GM23338 (cell line): ENCODE measurements around the gene MRLN. TPM values are rescaled to one million over a fixed set of nuclear protein-coding genes. Genes with fewer than 3 reads are reported as not detected.

Experiments used
- ATAC-seq: fragments of 200-7000 bp; cut with Tn5 transposase; 3 replicates; pipeline ENCODE4 v1.9.1; 2020
- DNase-seq: peaks from one replicate; pipeline ENCODE4 v3.0.0-alpha.2; 2015; ENCODE audit warnings: low spot score
- H2AFZ ChIP-seq: fragments of 200-600 bp; sonication (generic); 2 replicates; pipeline ENCODE4 v1.8.0; 2016; ENCODE audit warnings: antibody characterized with exemption, mild to moderate bottlenecking, moderate library complexity
- H3F3A ChIP-seq: fragments of 200-600 bp; sonication (generic); replicated peaks from 2 replicates; pipeline ENCODE4 v1.8.0; 2017; ENCODE audit warnings: antibody characterized with exemption, mixed run types, low read depth
- H3K27ac ChIP-seq: fragments of 200-600 bp; sonication (generic); 2 replicates; pipeline ENCODE4 v1.6.1; 2016; ENCODE audit warnings: low read depth
- H3K27me3 ChIP-seq: fragments of 200-600 bp; sonication (generic); 2 replicates; pipeline ENCODE4 v1.8.0; 2016; ENCODE audit warnings: mild to moderate bottlenecking, mixed run types, moderate library complexity; ENCODE audit not compliant: insufficient read depth
- H3K36me3 ChIP-seq: fragments of 200-600 bp; sonication (generic); 2 replicates; pipeline ENCODE4 v1.8.0; 2016; ENCODE audit warnings: mild to moderate bottlenecking; ENCODE audit not compliant: insufficient read depth
- H3K4me1 ChIP-seq: fragments of 200-600 bp; sonication (generic); 2 replicates; pipeline ENCODE4 v1.8.0; 2016; ENCODE audit warnings: mild to moderate bottlenecking, moderate library complexity; ENCODE audit not compliant: insufficient read depth
- H3K4me2 ChIP-seq: fragments of 200-600 bp; sonication (generic); 2 replicates; pipeline ENCODE4 v1.7.1; 2017; ENCODE audit warnings: mixed run types
- H3K4me3 ChIP-seq: fragments of 200-600 bp; sonication (generic); 2 replicates; pipeline ENCODE4 v1.6.1; 2016; ENCODE audit warnings: mixed run types
- H3K79me2 ChIP-seq: fragments of 200-600 bp; sonication (generic); replicated peaks from 2 replicates; pipeline ENCODE4 v1.8.0; 2017; ENCODE audit warnings: mild to moderate bottlenecking; ENCODE audit not compliant: insufficient read depth
- H3K9me2 ChIP-seq: fragments of 200-600 bp; sonication (generic); 2 replicates; pipeline ENCODE4 v1.8.0; 2017; ENCODE audit not compliant: insufficient read depth
- H4K20me1 ChIP-seq: fragments of 200-600 bp; sonication (generic); replicated peaks from 2 replicates; pipeline ENCODE4 v1.8.0; 2017; ENCODE audit warnings: mild to moderate bottlenecking; ENCODE audit not compliant: insufficient read depth
- H3K27ac Mint-ChIP-seq: 2 replicates; pipeline ENCODE4 v1.8.0; 2020; ENCODE audit warnings: inconsistent platforms, mild to moderate bottlenecking, moderate library complexity, mixed read lengths
- H3K27me3 Mint-ChIP-seq: 3 replicates; pipeline ENCODE4 v1.8.0; 2022; ENCODE audit warnings: low read depth, mild to moderate bottlenecking, moderate library complexity, mixed read lengths, inconsistent platforms; ENCODE audit not compliant: insufficient read depth, poor library complexity
- H3K36me3 Mint-ChIP-seq: 3 replicates; pipeline ENCODE4 v1.8.0; 2021; ENCODE audit warnings: low read depth, mild to moderate bottlenecking, inconsistent platforms, moderate library complexity, mixed read lengths
- H3K4me1 Mint-ChIP-seq: 3 replicates; pipeline ENCODE4 v1.8.0; 2020; ENCODE audit warnings: mild to moderate bottlenecking, inconsistent platforms, mixed read lengths
- H3K4me3 Mint-ChIP-seq: 3 replicates; pipeline ENCODE4 v1.8.0; 2021; ENCODE audit warnings: moderate library complexity, mild to moderate bottlenecking, inconsistent platforms, mixed read lengths
- H3K9me3 Mint-ChIP-seq: 3 replicates; pipeline ENCODE4 v1.8.0; 2020; ENCODE audit warnings: moderate library complexity, mild to moderate bottlenecking, inconsistent platforms, mixed read lengths
- EZH2 ChIP-seq: fragments of 200-600 bp; sonication (generic); IDR thresholded peaks from one replicate; pipeline ENCODE4 v1.8.0; 2017; ENCODE audit warnings: antibody characterized with exemption, mild to moderate bottlenecking, low read depth; ENCODE audit not compliant: unreplicated experiment
- EZH2phosphoT487 ChIP-seq: fragments of 200-600 bp; sonication (generic); IDR thresholded peaks from one replicate; pipeline ENCODE4 v1.8.1; 2018; ENCODE audit warnings: antibody characterized with exemption; ENCODE audit not compliant: unreplicated experiment
- JUNB ChIP-seq: IDR thresholded peaks from one replicate; pipeline ENCODE4 v1.6.1; 2016; ENCODE audit warnings: antibody characterized with exemption; ENCODE audit not compliant: unreplicated experiment
- NANOG ChIP-seq: IDR thresholded peaks from 2 replicates; pipeline ENCODE4 v1.6.1; 2016; ENCODE audit warnings: antibody characterized with exemption, borderline replicate concordance
- POLR2AphosphoS5 ChIP-seq: IDR thresholded peaks from 2 replicates; pipeline ENCODE4 v1.6.1; 2016; ENCODE audit warnings: antibody characterized with exemption, low read depth
- STAT1 ChIP-seq: IDR thresholded peaks from one replicate; pipeline ENCODE4 v1.6.1; 2016; ENCODE audit warnings: antibody characterized with exemption; ENCODE audit not compliant: unreplicated experiment
- ZNF114 ChIP-seq: fragments of 250-450 bp; sonication (Bioruptor Pico); IDR thresholded peaks from 2 replicates; pipeline ENCODE4 v1.5.0; 2020; ENCODE audit warnings: mild to moderate bottlenecking, moderate library complexity
- ZNF331 ChIP-seq: fragments of 250-450 bp; sonication (Bioruptor Pico); IDR thresholded peaks from 2 replicates; pipeline ENCODE4 v1.5.0; 2020; ENCODE audit warnings: low read depth, mild to moderate bottlenecking, moderate library complexity
- polyA plus RNA-seq: library from polyadenylated mRNA; unstranded; fragments of >200 nt; fragmentation: Nextera tagmentation; extraction: Ambion mirVana; gene quantifications from 2 replicates; pipeline ENCODE4 v1.2.1, GENCODE V29; 2016
- total RNA-seq: library from RNA; depleted of rRNA; stranded (reverse); fragments of >200 nt; shearing (Covaris generic); gene quantifications from 2 replicates; pipeline ENCODE4 v1.2.3, GENCODE V29; 2014
- TF ChIP-seq, protein P1 (sequence below), 2 experiments: fragments of 200-600 bp in 1 of 2; sonication (generic) in 1 of 2; conservative IDR thresholded peaks; 2 replicates each; pipeline versions ENCODE4 v1.5.1 to v1.6.1; 2016 to 2017; ENCODE audit warnings: antibody characterized with exemption in 2 of 2, low read depth in 2 of 2, mild to moderate bottlenecking in 2 of 2, moderate library complexity in 1 of 2
- TF ChIP-seq, protein P2 (sequence below): fragments of 250-450 bp; sonication (Bioruptor Pico); IDR thresholded peaks from 2 replicates; pipeline ENCODE4 v1.5.0; 2020; ENCODE audit warnings: mild to moderate bottlenecking, moderate library complexity
- TF ChIP-seq, protein P3 (sequence below): IDR thresholded peaks from 2 replicates; pipeline ENCODE4 v1.6.1; 2016; ENCODE audit warnings: antibody characterized with exemption

MRLN gene
- total and polyA plus RNA-seq, 2 experiments from 2014 or later: not detected

DNA sequence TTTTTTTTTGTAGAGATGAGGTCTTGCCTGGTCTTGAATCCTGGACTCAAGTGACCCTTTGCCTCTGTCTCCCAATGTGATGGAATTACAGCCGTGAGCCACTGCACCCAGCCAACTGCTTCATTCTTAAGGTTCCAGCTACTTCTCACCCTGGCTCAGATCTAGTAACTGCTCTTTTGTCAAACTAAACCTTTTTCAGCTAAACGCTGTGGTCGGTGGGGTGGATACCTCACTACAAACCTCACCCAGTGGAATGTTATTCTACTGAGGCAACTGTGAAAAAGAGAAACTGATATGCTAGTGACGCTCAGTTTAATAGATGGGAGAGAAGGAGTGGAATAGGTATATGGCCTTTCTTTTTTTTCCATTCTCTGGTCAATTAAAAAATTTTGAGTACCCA lies 1.7 kb upstream of the MRLN start (continued):
- TF ChIP-seq, protein P1, sequence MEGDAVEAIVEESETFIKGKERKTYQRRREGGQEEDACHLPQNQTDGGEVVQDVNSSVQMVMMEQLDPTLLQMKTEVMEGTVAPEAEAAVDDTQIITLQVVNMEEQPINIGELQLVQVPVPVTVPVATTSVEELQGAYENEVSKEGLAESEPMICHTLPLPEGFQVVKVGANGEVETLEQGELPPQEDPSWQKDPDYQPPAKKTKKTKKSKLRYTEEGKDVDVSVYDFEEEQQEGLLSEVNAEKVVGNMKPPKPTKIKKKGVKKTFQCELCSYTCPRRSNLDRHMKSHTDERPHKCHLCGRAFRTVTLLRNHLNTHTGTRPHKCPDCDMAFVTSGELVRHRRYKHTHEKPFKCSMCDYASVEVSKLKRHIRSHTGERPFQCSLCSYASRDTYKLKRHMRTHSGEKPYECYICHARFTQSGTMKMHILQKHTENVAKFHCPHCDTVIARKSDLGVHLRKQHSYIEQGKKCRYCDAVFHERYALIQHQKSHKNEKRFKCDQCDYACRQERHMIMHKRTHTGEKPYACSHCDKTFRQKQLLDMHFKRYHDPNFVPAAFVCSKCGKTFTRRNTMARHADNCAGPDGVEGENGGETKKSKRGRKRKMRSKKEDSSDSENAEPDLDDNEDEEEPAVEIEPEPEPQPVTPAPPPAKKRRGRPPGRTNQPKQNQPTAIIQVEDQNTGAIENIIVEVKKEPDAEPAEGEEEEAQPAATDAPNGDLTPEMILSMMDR (conservative IDR thresholded peaks at IDR 0.05; ENCODE audit: low read depth in 2 of 2): no peak
- no peak for TF ChIP-seq NANOG

DNA sequence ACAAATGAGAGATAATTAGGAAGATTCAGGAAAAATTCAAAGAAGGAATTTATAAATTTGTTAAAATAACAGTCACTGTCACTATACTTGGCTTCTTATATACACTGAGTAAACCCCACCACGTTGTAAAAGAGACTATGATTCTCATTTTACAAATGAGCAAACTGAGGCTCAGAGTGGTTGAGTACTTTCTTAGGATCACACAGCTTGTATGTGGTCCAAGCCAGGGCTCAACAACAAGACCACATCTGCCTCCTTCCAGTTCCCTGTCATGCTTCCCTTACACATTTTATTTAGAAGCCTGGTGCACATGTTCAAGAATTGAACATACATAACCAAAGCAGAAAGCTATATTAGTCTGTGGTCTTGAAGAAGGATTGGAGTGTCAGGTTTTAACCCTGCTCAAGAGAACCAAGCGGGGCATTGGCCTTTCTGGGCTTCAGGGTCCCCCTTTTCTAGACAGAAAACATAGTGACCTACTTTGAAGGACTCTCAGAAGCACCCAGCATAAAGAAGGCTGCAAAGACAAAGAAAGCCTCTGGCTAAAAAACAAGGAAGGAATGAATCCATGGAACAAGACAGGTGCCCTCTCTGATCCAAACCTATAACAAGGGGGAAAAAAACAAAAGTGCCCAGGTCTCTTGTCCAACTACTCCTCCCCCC lies 846 bp downstream of the MRLN start:
- Histone ChIP-seq H3K27me3 (no peaks in the 10 kb centered on the region), H3K79me2 (no peaks in the 10 kb centered on the region), H3K4me2 (no peak overlapping the region), H3K4me3 (no peak overlapping the region), H3F3A (no peaks in the 10 kb centered on the region), H3K4me1 (0 out of 2 replicates have a peak, but pooled peaks cover 3% of the 10 kb centered on the region), H3K9me2 (no peaks in the 10 kb centered on the region), H3K27ac (no peak overlapping the region), H3K36me3 (no peaks in the 10 kb centered on the region), H4K20me1 (no peaks in the 10 kb centered on the region), H2AFZ (no peak overlapping the region)
- no peak overlapping the region for H3K27ac Mint-ChIP-seq
- no peaks in the 10 kb centered on the region for H3K36me3 Mint-ChIP-seq
- ATAC-seq (no peak), DNase-seq (no peak)
- no peaks in the 10 kb centered on the region for H3K9me3 Mint-ChIP-seq
- H3K27me3 Mint-ChIP-seq: peaks cover 7% of the 10 kb centered on the region
- no peak overlapping the region for H3K4me3 Mint-ChIP-seq
- H3K4me1 Mint-ChIP-seq: peaks cover 3% of the 10 kb centered on the region; the same call in 2 of the 3 replicates
- TF ChIP-seq STAT1: no peak
- TF ChIP-seq, protein P2, sequence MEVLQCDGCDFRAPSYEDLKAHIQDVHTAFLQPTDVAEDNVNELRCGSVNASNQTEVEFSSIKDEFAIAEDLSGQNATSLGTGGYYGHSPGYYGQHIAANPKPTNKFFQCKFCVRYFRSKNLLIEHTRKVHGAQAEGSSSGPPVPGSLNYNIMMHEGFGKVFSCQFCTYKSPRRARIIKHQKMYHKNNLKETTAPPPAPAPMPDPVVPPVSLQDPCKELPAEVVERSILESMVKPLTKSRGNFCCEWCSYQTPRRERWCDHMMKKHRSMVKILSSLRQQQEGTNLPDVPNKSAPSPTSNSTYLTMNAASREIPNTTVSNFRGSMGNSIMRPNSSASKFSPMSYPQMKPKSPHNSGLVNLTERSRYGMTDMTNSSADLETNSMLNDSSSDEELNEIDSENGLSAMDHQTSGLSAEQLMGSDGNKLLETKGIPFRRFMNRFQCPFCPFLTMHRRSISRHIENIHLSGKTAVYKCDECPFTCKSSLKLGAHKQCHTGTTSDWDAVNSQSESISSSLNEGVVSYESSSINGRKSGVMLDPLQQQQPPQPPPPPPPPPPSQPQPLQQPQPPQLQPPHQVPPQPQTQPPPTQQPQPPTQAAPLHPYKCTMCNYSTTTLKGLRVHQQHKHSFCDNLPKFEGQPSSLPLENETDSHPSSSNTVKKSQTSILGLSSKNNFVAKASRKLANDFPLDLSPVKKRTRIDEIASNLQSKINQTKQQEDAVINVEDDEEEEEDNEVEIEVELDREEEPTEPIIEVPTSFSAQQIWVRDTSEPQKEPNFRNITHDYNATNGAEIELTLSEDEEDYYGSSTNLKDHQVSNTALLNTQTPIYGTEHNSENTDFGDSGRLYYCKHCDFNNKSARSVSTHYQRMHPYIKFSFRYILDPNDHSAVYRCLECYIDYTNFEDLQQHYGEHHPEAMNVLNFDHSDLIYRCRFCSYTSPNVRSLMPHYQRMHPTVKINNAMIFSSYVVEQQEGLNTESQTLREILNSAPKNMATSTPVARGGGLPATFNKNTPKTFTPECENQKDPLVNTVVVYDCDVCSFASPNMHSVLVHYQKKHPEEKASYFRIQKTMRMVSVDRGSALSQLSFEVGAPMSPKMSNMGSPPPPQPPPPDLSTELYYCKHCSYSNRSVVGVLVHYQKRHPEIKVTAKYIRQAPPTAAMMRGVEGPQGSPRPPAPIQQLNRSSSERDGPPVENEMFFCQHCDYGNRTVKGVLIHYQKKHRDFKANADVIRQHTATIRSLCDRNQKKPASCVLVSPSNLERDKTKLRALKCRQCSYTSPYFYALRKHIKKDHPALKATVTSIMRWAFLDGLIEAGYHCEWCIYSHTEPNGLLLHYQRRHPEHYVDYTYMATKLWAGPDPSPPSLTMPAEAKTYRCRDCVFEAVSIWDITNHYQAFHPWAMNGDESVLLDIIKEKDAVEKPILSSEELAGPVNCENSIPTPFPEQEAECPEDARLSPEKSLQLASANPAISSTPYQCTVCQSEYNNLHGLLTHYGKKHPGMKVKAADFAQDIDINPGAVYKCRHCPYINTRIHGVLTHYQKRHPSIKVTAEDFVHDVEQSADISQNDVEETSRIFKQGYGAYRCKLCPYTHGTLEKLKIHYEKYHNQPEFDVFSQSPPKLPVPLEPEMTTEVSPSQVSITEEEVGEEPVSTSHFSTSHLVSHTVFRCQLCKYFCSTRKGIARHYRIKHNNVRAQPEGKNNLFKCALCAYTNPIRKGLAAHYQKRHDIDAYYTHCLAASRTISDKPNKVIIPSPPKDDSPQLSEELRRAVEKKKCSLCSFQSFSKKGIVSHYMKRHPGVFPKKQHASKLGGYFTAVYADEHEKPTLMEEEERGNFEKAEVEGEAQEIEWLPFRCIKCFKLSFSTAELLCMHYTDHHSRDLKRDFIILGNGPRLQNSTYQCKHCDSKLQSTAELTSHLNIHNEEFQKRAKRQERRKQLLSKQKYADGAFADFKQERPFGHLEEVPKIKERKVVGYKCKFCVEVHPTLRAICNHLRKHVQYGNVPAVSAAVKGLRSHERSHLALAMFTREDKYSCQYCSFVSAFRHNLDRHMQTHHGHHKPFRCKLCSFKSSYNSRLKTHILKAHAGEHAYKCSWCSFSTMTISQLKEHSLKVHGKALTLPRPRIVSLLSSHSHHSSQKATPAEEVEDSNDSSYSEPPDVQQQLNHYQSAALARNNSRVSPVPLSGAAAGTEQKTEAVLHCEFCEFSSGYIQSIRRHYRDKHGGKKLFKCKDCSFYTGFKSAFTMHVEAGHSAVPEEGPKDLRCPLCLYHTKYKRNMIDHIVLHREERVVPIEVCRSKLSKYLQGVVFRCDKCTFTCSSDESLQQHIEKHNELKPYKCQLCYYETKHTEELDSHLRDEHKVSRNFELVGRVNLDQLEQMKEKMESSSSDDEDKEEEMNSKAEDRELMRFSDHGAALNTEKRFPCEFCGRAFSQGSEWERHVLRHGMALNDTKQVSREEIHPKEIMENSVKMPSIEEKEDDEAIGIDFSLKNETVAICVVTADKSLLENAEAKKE (CRISPR knock-in tag): no peak
- TF ChIP-seq ZNF114 (CRISPR knock-in tag): no peak
- TF ChIP-seq JUNB: no peak
- TF ChIP-seq, protein P3, sequence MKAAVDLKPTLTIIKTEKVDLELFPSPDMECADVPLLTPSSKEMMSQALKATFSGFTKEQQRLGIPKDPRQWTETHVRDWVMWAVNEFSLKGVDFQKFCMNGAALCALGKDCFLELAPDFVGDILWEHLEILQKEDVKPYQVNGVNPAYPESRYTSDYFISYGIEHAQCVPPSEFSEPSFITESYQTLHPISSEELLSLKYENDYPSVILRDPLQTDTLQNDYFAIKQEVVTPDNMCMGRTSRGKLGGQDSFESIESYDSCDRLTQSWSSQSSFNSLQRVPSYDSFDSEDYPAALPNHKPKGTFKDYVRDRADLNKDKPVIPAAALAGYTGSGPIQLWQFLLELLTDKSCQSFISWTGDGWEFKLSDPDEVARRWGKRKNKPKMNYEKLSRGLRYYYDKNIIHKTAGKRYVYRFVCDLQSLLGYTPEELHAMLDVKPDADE: no peak
- TF ChIP-seq EZH2phosphoT487: no peak
- TF ChIP-seq, protein P1 (conservative IDR thresholded peaks at IDR 0.05; ENCODE audit: low read depth in 2 of 2): no peak
- no peak for TF ChIP-seq POLR2AphosphoS5
- TF ChIP-seq ZNF331 (CRISPR knock-in tag): no peak
- TF ChIP-seq NANOG: no peak
- TF ChIP-seq EZH2: no peak
